GM19240 (cell line): ENCODE data around the gene AP1B1.

Source experiments
- DNase-seq: peaks from one replicate; pipeline ENCODE4 v3.0.0; 2011; ENCODE audit warnings: low spot score; ENCODE audit not compliant: insufficient read length

The AP1B1 gene

DNA sequence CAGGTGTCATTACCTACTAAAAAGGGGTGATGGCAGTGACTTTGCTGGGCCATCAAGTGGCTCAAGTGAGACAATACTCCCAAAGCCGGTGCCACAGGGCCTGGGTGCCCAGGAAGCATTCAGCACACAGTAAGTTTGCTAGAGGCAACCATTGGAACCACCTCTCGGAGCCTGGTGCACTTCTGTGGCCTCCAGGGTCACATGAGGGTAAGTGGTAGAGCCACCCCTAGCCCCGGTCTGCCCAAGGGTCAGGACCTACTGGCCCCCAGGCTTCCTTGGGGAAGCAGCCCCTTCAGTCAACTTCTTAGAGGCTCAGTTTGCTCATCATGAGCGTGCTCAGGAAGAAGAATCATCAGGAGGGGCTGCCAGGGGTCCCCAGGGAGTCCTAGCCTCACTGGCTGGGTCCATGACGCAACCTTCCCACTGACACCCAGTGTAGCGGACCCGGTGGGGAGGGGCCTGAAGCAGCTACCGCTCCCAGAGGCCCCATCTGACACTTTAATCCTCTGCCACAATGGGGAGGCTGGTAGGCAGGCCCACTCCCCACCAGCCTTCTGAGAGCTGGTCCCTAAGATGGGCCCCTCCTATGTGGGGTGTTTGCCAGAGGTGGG, 55.4 kb downstream of the AP1B1 start:
- DNase-seq: no peak

DNA sequence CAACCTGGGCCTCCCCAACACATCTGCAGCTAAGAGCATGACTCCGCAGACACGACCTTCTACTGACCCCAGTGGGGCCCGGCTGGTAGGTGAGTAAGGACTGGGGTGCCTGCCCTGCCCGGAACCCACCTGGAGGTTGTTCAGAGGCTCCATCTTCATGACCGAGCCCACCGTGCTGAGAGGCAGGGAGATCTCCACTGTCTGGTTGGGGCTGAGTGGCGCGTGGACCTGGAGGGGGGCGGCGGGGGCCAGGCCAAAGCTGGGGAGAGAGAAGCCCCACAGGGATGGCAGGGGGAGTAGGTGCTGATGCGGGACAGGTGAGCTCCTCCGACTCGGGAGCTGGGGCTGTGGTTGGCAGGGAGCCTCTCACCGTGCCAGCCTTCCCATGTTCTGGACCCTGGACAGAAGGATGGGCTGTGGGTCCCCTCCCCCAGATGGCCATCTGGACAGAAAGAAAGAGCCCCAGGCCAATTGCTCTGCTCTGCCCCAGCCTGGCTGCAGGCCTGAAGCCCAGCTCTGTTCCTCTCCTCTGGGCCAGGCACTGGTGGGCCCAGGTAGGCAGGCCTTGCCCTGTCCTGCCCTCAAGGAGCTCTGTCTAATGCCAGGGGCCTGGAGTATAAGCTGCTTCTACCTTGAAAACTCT, 56.6 kb downstream of the AP1B1 start:
- DNase-seq: no peak

DNA sequence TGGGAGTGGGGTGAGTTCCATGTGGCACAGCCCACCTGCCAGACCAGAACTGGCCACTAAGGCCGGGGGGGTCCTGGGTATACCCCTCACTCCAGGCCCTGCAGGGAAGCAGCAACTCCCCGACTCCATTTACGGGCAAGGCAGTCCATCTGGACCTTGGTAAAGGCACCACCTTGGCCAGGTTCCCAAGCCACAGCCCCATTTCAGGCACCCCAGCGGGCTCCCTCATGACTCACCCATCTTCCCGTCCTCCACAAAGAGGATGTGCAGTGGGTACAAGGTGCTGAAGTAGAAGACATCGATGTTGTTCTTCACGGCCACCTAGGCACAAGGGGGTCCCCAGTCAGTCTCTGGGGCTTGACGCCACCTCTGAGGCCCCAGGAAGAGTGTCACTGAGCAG, 57.2 kb downstream of the AP1B1 start:
- no peak for DNase-seq

DNA sequence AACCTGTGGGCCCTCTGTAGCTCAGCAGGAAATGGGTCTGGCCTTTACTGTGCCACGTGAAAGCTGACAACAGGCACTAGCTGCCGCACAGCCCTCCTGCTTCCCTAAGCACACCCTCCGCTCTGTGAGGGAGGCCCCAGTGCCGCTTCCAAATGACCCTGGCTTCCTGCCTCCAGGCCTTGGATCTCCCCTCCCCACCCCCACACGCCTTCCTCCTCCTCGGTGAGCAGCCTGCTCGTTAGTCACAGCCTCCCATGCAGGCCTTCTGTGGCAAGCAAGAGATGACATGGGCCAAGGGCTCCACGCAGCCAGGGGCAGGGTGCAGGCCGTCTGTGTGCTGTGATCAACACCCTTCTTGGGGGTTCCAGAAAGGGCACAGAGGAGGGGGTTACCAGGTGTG, 57.6 kb downstream of the AP1B1 start:
- no peak for DNase-seq

DNA sequence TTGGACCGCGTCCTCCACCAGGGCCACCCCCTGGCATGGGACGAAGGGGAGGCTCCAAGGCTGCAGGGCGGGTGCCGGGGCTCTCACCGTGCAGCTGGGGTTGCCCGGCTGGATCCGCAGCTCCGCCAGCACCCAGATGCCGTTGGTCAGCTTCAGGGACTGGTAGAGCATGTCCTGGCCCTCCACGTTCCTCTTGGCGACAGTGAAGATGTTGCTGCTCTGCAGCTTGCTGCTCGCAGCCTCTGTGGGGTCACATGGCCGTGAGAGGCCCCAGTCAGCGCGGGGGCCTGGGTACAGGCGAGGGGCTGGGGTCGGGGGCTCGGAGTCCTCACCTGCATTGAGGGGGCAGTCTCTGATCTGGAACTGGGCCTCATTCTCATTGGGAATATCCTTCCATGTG, 58.1 kb downstream of the AP1B1 start:
- DNase-seq: no peak

DNA sequence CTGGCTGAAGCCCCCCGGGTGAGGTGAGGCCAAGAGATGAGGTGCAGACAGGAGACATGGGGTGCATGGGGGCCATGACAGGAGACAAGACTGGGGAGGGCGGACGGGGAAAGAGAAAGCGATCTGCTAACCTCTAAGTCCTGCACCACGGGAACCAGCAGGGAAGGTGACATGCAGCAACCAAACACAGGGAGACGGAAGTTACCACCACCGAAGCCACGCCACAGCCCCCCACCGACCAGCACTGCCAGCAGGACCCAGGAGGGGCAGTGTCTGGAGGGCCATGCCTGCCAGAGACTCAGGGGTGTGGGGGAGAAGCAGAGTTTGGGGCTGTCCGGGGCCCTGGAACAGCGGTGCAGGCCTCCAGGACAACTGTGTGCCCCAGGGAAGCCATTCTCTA, 58.8 kb downstream of the AP1B1 start:
- no peak for DNase-seq

DNA sequence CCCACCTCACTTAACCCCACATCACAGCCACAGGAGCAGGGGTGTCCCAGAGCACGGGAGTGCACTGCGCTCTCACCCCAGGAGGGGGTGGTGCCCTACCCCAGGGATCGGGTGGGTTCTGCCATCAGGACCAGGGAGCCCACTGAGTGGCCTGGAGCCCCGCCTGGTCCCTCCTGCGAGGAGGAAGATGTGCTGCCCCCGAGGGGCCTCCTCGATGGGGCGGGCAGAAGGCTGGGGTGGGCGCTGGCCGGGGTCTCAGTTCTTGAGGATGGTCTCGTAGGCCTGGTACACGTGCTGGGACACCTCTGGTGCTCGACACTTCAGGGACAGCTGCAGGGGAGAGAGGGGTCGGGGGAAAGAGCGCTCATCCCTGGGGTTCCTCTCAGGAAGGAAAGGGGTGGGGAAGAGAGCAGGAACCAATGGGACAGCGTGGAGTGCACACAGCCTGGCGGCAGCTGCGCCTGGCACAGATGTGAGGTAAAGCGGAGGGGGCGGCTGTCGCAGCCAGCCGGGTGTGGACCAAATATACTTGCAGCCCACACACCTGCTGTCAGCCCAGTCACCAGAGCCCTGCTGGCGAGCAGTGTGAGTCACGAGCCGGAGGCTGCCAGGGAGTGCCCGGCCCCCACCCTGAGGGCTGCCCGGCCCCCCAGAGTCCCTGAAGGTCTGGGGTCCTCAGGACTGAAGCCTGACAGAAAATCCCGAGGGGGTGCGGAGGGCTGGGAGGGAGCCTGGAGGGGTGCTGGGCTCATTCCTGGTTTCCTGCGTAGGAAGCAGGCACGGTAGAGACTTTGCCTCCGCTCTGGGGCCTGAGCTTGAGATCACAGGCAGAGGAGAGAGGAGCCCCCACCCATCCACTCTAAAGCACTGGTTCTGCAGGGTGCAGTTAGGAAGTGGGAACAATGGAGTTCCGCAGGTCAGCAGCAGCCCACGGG, 59.5 kb downstream of the AP1B1 start:
- no peak for DNase-seq

DNA sequence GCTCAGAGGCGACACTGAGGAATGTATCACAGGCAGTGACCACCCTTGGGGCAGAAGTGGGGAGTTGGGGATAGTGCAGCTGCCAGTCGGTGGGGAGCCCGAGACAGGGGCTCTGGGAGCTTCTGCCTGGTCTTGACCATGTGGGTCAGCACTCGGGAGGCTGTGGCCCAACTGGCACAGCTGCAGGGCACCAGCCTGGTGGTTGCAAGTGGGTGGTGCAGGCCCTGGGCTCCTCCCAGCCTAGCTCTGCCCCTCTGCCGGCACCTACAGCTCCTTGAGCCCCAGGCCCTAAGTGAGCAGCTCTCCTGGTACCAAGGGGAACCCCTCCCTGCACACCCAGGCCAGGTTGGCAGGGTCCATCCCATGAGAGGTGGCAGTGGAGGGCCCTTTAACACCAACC, 60.3 kb downstream of the AP1B1 start:
- no peak for DNase-seq

DNA sequence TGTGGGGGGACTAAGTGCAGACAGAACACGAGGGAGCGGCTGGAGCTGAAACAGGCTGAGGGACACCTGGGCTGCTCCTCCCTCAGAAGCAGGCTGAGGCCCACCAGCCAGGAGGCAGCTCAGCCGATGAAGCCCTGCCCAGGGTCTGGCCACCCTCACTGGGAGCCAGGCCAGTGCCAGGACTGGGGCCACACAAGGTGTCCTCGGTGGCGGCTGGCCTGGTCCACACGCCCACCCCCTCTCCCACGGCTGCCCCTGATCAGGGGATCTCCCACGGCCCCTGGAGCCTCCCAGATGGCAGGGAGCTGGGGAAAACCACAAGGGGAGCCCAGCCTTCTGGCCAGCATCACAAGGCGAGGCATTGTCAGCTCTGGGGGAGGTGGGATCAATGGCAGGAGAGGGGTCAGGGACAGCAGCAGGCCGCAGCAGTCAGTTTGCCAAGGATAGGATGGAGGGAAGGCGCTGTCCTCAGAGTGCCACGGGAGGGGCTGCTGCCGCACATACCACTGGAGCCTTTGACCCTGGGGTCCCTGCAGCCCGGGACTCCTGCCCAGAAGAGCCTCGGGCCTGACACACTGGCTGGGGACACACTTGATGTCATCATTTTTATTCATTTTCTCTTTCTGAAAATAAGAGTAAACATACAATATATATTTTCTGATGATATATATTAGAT, 61.1 kb downstream of the AP1B1 start:
- DNase-seq: no peak

DNA sequence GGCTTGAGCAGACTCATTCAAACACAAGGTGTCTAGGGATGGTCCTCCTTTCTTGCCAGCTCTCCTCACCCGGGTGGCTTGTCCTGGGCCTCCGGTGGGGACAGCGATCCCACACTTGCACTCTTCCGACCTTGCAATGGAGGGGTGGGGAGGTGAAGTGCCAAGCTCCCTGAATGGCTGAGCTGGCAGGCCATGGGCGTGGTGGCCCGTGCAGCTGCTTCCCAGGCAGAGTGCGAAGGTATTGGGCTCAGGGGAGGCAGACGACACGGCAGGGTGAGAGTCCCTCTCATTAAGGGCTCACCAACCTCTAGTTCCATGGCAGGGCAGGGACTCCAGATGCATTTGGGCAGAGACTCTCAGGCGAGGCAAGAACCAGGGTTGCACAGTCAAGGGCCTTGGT, 61.9 kb downstream of the AP1B1 start:
- DNase-seq: no peak

DNA sequence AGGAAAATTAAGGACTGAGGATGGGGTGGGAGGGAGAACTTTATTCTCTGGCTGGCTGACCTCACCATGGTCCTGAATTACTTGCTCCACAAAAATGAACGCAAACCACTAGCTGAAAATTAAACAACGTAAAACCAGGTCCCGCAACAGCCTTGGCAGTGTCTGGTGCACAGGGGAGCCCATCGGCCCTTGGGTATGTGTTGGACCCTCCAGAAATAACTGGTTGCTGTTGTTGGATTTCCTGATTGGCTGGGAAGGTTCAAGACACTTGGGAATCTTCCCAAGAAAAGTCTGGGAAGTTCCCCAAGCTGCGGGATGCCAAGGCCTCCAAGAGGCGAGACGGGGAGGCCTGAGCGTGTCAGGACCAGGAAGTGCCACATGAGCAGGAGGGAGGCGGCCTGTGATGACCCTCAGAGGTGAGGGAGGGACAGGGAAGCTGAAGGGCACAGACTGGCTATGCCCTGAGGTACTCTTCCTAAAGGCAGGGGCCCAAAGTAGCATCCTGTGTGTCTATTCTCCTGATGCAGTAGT, 62.5 kb downstream of the AP1B1 start:
- no peak for DNase-seq

DNA sequence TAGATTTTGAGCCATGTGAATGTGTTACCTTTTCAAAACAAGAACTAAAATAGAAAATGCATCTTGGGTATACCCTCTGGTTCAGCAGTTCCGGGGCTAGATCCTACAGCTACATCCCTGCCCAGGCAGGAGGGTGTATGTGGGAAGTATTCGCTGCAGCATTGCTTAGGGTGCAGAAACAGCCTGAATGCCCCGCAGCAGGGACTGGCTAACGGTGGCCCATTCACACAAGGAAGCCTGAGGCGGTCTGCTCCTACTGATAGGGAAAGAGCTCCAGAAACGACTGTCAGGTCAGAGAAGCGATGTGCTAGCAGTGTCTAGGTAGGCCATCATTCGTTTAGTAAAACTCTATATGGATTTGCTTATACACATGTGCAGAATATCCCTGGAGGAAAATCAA, 63.0 kb downstream of the AP1B1 start:
- no peak for DNase-seq

DNA sequence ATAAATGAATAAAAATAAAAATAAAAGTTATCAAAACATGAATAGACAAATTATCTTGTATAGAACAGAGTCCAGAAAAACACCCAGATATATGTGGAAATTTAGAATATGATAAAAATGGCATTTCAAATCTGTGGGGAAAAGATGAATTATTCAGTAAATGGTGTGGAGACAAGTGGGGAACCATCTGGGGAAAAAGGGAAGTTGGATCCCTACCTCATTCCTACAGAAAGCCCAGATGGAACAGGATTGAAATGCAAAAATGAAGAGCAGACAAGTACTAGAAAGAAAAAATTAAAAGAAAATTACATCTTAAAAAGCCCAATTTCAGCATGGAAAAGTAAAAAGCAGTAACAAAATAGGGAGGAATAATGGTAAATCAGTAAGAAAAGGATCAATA, 64.7 kb downstream of the AP1B1 start:
- DNase-seq: no peak

DNA sequence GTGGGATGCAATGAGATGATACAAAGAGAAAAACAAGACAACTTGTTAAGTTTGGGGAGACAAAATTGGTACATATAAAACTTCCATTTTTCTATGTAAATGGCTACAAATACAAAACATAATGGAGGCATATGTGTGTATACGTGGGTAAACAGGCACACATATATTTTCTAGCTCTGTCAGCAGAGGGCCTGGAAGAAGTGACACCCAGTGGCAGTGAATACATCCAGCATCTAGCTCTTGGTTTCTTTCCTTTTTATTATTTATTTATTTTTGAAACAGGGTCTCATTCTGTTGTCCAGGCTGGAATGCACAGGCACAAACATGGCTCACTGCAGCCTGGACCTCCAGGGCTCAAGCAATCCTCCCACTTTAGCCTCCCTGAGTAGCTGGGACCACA, 67.8 kb downstream of the AP1B1 start:
- DNase-seq: no peak

DNA sequence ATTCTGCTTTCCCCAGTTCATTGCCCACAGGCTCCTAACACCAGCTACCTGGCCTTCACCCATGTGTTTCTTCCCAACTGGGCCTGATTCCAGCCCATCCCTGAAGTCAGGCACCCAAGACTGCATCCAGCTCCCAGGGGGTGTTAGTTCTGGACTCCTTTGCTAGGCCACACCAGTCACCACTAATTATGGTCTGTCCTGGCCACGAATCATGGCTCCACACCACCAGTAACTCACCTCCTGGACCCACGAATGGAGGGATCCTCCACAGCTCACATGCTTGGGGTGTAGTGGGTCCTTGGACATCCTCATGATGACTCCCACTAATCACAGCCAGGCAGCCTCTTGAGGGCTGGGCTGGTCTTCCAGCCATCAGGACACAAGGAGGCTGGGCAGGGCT, 69.3 kb downstream of the AP1B1 start:
- no peak for DNase-seq

DNA sequence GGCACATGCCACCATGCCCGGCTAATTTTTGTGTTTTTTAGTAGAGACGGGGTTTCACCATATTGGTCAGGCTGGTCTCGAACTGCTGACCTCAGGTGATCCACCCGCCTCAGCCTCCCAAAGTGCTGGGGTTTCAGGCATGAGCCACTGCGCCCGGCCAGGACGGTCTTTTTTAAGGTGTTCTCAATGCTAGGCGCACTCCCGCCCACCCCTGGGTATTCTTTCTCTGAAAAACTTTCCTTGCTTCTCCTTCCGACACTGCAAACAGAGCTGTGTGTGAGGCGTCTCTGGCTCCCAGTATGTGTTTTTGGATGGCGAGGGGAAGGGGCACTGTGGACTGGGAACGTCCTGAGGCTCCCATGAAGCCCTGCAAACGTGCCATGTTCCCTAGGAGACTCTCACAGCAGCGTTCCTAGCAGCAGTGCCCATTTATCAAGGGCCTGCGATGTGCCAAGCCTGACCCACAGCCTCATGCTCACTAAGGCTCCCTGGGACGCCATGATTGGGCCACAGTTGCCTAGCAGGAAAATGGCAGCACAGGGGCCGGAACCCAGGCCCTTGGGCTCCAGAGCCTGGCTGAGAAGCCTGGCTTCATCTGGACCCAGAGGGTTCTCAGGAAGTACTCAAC, 70.4 kb downstream of the AP1B1 start:
- DNase-seq: no peak

DNA sequence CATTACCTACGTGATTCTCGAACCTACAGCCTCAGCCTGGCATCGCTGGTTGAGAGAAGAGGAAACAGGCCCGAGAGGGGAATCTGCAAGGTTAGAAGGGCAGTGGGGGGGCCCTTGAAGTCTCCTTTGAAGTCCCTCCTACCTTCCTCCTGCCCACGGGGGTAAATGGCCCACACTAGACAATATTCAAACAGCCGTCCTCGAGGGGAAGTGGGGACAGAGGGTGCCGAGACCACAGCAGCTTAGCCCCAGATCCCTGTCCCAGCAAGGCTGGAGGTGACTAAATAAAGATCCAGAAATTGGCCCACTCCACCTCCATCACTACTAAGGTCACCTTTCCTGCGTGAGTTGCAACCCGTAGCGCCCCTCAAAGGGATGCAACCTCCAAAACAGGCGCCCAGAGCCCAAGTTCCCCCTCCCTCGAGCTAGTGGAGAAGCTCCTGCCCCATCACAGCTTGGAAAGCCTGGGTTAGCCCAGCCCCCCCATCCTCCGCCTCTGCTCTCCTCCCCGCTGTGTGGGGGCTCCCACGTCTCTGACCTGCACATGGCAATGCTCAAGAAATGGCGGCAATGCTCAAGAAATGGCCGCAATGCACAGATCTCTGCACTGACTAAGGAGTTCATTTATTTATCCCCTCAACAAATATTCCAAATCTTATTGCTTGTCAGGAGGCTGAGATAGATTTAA, 72.1 kb downstream of the AP1B1 start:
- no peak for DNase-seq

DNA sequence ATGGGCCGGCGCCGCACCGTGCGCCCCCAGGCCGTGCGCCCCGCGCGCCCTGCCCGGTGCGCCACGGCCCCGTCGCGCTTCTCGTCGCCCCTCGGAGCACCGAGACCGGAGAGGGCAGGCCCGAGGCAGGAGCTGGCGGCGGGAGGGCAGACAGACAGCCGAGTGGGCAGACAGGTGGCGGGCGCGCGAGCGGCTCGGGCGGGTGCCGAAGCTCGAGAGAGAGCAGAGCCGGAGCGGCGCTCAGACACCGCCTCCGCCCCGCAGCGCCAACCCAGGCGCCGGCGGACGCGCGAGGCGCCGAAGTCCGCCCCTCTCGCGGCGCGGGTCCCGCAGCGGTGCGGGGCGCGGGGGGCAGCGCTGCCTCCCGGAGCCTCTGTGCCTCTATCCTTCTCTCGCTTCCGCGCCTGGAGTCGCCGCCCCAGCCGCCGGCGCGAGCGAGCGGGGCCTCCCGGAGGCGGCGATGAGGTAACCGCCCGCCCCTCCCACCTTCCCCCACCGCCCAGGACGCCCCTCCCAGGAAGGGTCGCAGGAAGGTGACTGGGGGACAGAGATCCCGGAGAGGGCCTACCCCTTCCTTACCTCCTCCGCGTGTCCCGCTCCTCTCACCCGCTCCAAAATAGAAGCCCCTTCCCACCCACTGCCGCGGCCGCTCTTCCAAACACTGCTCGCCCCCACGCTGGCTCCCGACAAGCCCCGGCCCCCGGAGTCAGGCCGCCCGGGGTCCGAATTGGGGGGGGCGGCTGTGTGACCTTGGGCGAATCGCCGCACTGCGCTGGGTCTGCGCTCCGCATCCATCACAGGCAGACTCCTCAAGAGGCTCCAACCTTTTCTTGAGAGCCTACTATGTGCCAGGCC, 72.9 kb downstream of the AP1B1 start, which contains the start of gene RASL10A:
RASL10A (minus strand) TSS at position 412 of the 855 bp plus-strand sequence. CDS start 451 bp downstream, outside the sequence.
- no peak for DNase-seq

DNA sequence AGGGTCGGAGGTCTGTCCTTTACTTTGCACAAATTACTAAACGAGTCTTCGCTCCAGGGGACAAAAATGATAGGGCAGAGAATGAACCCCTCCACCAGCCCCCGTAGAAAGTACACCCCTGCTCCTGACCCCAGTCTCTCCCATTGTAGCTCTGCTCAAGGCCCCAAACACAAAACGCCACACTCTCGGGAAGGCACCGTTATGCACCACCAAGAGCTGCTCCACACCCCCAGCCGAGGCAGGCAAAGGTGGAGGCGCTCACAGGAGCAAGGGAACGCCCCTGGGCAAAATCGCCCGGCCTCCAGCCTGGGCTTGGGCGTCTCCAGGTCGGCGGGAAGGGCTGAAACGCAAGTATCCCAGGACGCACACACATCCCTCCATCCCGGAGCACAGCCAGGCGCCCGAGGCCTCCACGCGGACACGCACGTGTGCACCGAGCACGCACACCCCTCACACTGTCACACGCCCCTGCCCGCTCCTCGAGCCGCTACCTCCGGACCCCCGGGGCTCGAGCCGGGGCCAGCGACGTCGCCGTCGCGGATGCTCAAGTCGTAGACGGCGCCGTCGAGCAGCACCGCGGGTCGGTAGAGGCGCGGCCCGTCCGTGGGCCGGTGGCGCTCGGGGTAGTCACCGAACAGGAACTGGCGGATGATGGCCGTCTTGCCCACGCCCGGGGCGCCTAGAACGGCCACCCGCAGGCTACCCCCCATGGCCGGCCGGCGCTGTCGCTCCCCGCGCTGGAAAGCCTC, 73.7 kb downstream of the AP1B1 start:
- no peak for DNase-seq
